B cell (primary cell): ENCODE measurements around the gene SKAP1. TPM values are rescaled to one million over a fixed set of nuclear protein-coding genes. Genes with fewer than 3 reads are reported as not detected.
A peak's percentile ranks its signal among the peaks of the same experiment; 100 is the strongest.

ENCODE experiments used
- ATAC-seq: fragments of 200-7000 bp; cut with Tn5 transposase; one replicate; pipeline ENCODE4 v1.10.0; 2021; ENCODE audit warnings: low read depth, mild to moderate bottlenecking, moderate number of reproducible peaks, moderate library complexity
- CTCF ChIA-PET: fragments of 350-600 bp; sonication (Branson Sonifier 250); formaldehyde crosslinking; loops from one replicate; lab custom pipeline; 2021; ENCODE audit warnings: antibody characterized with exemption, inconsistent platforms; lab: Charles Lee
- POLR2A ChIA-PET: fragments of 350-600 bp; sonication (Branson Sonifier 250); formaldehyde crosslinking; loops from one replicate; lab custom pipeline; 2021; ENCODE audit warnings: antibody characterized with exemption; lab: Charles Lee
- DNase-seq: peaks from one replicate; pipeline ENCODE4 v3.0.0; 2013
- H2AFZ ChIP-seq: 2 replicates; pipeline ENCODE4 v1.6.1; 2012; ENCODE audit warnings: mild to moderate bottlenecking, low read depth, low read length; ENCODE audit not compliant: insufficient read depth, poor library complexity, severe bottlenecking
- H3K27ac ChIP-seq, 2 donors: 1 replicate in 1 of 2; 2 replicates in 1 of 2; pipeline ENCODE4 v1.5.1; 2012 to 2013; ENCODE audit warnings: low read length in 2 of 2, mild to moderate bottlenecking in 2 of 2, moderate library complexity in 1 of 2
- H3K27me3 ChIP-seq, 4 experiments: fragments of 200-600 bp in 1 of 4; sonication (generic) in 1 of 4; replicated peaks in 1 of 4; 1 replicate in 2 of 4; 2 replicates in 2 of 4; pipeline versions ENCODE4 v1.6.1 to v1.7.0; 2013 to 2016; ENCODE audit warnings: low read length in 3 of 4, mild to moderate bottlenecking in 2 of 4, mixed read lengths in 1 of 4, moderate library complexity in 1 of 4; ENCODE audit not compliant: insufficient read depth in 4 of 4, control insufficient read depth in 3 of 4; ENCODE audit errors: control extremely low read depth in 1 of 4
- H3K36me3 ChIP-seq, 2 experiments: replicated peaks in 1 of 2; 1 replicate in 1 of 2; 2 replicates in 1 of 2; pipeline versions ENCODE4 v1.6.1 to v1.7.1; 2013; ENCODE audit warnings: low read length in 1 of 2; ENCODE audit not compliant: insufficient read depth in 2 of 2, control insufficient read depth in 1 of 2; ENCODE audit errors: control extremely low read depth in 1 of 2, extremely low read depth in 1 of 2
- H3K4me1 ChIP-seq, 2 donors: fragments of 200-600 bp in 1 of 2; sonication (generic) in 1 of 2; 1 replicate in 1 of 2; 2 replicates in 1 of 2; pipeline versions ENCODE4 v1.5.1 to v1.6.1; 2013 to 2017; ENCODE audit warnings: low read length in 2 of 2; ENCODE audit not compliant: control insufficient read depth in 2 of 2, insufficient read depth in 2 of 2
- H3K4me2 ChIP-seq: replicated peaks from 2 replicates; pipeline ENCODE3; 2012; ENCODE audit warnings: mild to moderate bottlenecking, low read depth, low read length; ENCODE audit not compliant: poor library complexity, severe bottlenecking
- H3K4me3 ChIP-seq, 5 experiments: fragments of 200-600 bp in 1 of 5; sonication (generic) in 1 of 5; 1 replicate in 3 of 5; 2 replicates in 2 of 5; pipeline versions ENCODE4 v1.5.1 to v1.7.0; 2011 to 2016; ENCODE audit warnings: low read length in 4 of 5, mild to moderate bottlenecking in 4 of 5, low read depth in 2 of 5, control low read depth in 1 of 5, moderate library complexity in 1 of 5; ENCODE audit not compliant: insufficient read depth in 1 of 5; ENCODE audit errors: control extremely low read depth in 1 of 5, extremely low read depth in 1 of 5
- H3K79me2 ChIP-seq: fragments of 200-600 bp; sonication (generic); one replicate; pipeline ENCODE4 v1.6.0; 2016; ENCODE audit warnings: low read length; ENCODE audit not compliant: control insufficient read depth, insufficient read depth
- H3K9ac ChIP-seq: fragments of 200-600 bp; sonication (generic); 2 replicates; pipeline ENCODE4 v1.6.1; 2017; ENCODE audit warnings: mild to moderate bottlenecking, low read length, moderate library complexity
- H3K9me3 ChIP-seq, 3 donors: one replicate each; pipeline versions ENCODE4 v1.6.1 to v1.7.1; 2013; ENCODE audit warnings: low read length in 2 of 3; ENCODE audit not compliant: control insufficient read depth in 2 of 3, insufficient read depth in 1 of 3; ENCODE audit errors: control extremely low read depth in 1 of 3
- H4K20me1 ChIP-seq: 2 replicates; pipeline ENCODE4 v1.6.0; 2012; ENCODE audit warnings: mild to moderate bottlenecking, low read length; ENCODE audit not compliant: insufficient read depth, control insufficient read depth, poor library complexity, severe bottlenecking
- H3K27ac Mint-ChIP-seq: one replicate; pipeline ENCODE4 v1.8.0; 2021; ENCODE audit warnings: mixed read lengths
- H3K27me3 Mint-ChIP-seq: one replicate; pipeline ENCODE4 v1.8.0; 2021; ENCODE audit warnings: mixed read lengths
- H3K4me1 Mint-ChIP-seq: one replicate; pipeline ENCODE4 v1.8.0; 2021; ENCODE audit warnings: mixed read lengths
- H3K4me3 Mint-ChIP-seq: one replicate; pipeline ENCODE4 v1.8.0; 2021; ENCODE audit warnings: mixed read lengths
- H3K9me3 Mint-ChIP-seq: one replicate; pipeline ENCODE4 v1.8.0; 2022; ENCODE audit warnings: mixed read lengths; ENCODE audit not compliant: insufficient read depth
- CTCF ChIP-seq: fragments of 200-600 bp; IDR thresholded peaks from one replicate; pipeline ENCODE4 v1.8.0; 2022; ENCODE audit warnings: antibody characterized with exemption, mild to moderate bottlenecking
- EZH2 ChIP-seq: IDR thresholded peaks from 2 replicates; pipeline ENCODE4 v1.6.1; 2012; ENCODE audit warnings: borderline replicate concordance, low read depth, mild to moderate bottlenecking, moderate library complexity, low read length; ENCODE audit not compliant: insufficient read depth, poor library complexity, severe bottlenecking
- WGBS: methylation state at CpG from one replicate; pipeline ENCODE4 v1.1.5; 2013; ENCODE audit warnings: missing lambda C conversion rate; ENCODE audit not compliant: insufficient coverage; 5-methylcytosine and 5-hydroxymethylcytosine counted together
- intact Hi-C: fragments of 100-400 bp; cut with micrococcal nuclease; formaldehyde crosslinking; loops from one replicate; pipeline ENCODE4 v1.10.0; 2022
- polyA plus RNA-seq: library from polyadenylated mRNA; depleted of rRNA; stranded (reverse); fragments of >200 nt; gene quantifications from 2 replicates; pipeline ENCODE4 v1.2.3, GENCODE V29; 2012
- total RNA-seq, 2 donors: library from RNA; stranded (reverse); fragments of 120-200 nt in 1 of 2; gene quantifications; 1 replicate in 1 of 2; 2 replicates in 1 of 2; pipeline versions ENCODE4 v1.2.3 to v1.2.4, GENCODE V29; 2013 to 2022

The SKAP1 gene
- total and polyA plus RNA-seq, 2 donors (not counting 1 experiment from before 2014, with no cell fraction given): 33.1 to 37.3 TPM

- 13% methylated on average over 8 of the region's 14 CpGs for WGBS
- Histone ChIP-seq H3K9me3 (peaks cover 0 to 4% (median 4%) of the 10 kb centered on the region in 3 donors), H2AFZ (peak overlapping the region; percentile 46), H3K4me2 (peak overlapping the region; percentile 30), H3K4me3 (no peak overlapping the region), H3K27ac (no peak overlapping the region), H3K4me1 (peaks cover 21 to 38% of the 10 kb centered on the region in 2 donors), H3K9ac (no peak overlapping the region), H4K20me1 (peaks cover 5% of the 10 kb centered on the region), H3K79me2 (peaks cover 36% of the 10 kb centered on the region), H3K27me3 (no peaks in the 10 kb centered on the region), H3K36me3 (no peaks in the 10 kb centered on the region)
- Mint-ChIP-seq H3K27me3 (no peaks in the 10 kb centered on the region), H3K4me1 (peaks cover 45% of the 10 kb centered on the region), H3K27ac (peak overlapping the region; percentile 24), H3K9me3 (no peaks in the 10 kb centered on the region), H3K4me3 (peak overlapping the region; percentile 29)
- ChIA-PET CTCF (interaction anchor here (0.6 to 2.6 kb wide), 7 partner anchors 8 to 78 kb away, joined by 3 to 6 read pairs (median 3); no protein-coding TSS in a partner anchor), POLR2A (no interaction called here)
- TF ChIP-seq EZH2 (no peak), CTCF (no peak)
- ATAC-seq (no peak), DNase-seq (peak; percentile 54)
- intact Hi-C loops: loop anchor here (10.0 kb wide), 2 partner anchors 802 to 1092 kb away; partner anchors contain the start of gene UBE2Z
These were observed 327.0 kb downstream of the SKAP1 start for GRCh38 chr17:48102798-48103715.
